KG1 (cell line): ENCODE data around the gene ZNF445.
"Not testable (repeated sequence)": the region's sequence is repeated elsewhere in the genome, so short reads cannot be mapped to it uniquely, and the experiment has no call there.

Experiments used
- DNase-seq: peaks from one replicate; lab custom pipeline; 2025; lab: John Stamatoyannopoulos, UW

ZNF445 gene

DNA sequence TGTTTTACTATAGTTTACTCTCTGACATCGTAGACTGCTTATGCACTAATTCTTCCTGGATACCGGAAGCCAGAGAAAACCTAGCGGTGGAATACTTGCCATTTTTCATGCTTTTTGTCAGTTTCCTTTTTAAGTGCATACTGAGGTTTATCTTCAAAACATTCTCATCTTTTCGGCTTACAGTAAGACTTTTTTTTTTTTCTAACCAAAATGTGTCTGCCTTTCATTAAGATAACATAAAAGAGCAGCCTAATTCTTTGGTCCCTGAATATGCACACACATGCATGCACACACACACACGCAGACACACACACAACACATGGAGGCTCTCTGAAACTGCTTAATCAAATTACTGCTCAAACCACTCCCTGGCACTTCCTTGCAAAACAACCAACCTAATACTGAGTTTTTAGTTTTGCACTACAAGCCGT lies 1.3 kb downstream of the ZNF445 start:
- no peak for DNase-seq

DNA sequence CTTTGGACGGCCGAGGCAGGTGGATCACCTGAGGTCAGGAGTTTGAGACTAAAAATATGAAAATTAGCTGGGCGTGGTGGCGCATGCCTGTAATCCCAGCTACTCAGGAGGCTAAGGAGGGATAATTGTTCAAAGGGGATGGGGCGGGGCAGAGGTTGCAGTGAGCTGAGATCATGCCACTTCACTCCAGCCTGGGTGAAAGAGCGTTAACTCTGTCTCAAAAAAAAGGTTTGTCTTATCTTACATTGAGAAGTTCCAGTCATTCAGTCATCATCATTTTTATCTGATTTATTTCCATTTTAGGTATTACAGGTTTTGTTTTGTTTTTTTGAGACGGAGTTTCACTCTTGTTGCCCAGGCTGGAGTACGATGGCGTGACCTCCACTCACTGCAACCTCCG lies 2.6 kb downstream of the ZNF445 start:
- not testable (repeated sequence) for DNase-seq

- no peak for DNase-seq
Observed at GRCh38 chr3:44470430-44470829, 7.0 kb downstream of the ZNF445 start.

DNA sequence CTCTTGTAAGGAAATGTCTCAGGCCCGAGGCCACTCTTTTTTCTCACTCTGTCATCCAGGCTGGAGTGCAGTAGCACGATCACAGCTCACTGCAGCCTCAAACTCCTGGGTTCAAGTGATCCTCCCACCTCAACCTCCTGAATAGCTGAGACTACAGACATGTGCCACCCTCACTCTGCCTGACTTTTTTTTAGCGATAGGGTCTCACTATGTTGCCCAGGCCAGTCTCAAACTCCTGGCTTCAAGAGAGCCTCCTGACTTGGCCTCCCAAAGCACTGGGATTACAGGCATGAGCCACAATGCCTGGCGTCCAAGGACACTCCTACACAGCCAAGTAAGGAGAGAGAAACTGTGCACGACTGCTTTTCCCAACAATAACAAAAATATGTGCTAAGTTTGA lies 7.6 kb downstream of the ZNF445 start:
- no peak for DNase-seq

- DNase-seq: no peak
Observed at GRCh38 chr3:44468572-44469520, 8.6 kb downstream of the ZNF445 start.

- not testable (repeated sequence) for DNase-seq
Observed at GRCh38 chr3:44468099-44468537, 9.4 kb downstream of the ZNF445 start.

- no peak for DNase-seq
Observed at GRCh38 chr3:44467241-44467640, 10.2 kb downstream of the ZNF445 start.

DNA sequence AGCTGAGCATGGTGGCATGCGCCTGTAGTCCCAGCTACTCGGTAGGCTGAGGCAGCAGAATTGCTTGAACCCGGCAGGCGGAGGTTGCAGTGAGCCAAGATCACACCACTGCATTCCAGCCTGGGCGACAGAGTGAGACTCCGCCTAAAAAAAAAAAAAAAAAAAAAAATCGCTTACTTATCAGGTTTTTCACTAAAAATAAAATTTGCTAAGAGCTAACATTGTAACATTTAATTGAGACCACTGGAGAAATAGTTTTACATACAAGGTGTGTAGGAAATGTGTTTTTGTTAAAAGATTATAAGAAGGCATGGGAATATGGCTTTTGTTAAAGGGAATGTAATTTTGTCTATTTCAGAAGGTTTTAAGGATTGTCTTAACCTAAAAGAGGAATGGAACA lies 12.6 kb downstream of the ZNF445 start:
- DNase-seq: not testable (repeated sequence)

GRCh38 chr3:44464509-44464908 lies 13.0 kb downstream of the ZNF445 start:
- no peak for DNase-seq

GRCh38 chr3:44460050-44460449 lies 17.4 kb downstream of the ZNF445 start:
- DNase-seq: not testable (repeated sequence)

DNA sequence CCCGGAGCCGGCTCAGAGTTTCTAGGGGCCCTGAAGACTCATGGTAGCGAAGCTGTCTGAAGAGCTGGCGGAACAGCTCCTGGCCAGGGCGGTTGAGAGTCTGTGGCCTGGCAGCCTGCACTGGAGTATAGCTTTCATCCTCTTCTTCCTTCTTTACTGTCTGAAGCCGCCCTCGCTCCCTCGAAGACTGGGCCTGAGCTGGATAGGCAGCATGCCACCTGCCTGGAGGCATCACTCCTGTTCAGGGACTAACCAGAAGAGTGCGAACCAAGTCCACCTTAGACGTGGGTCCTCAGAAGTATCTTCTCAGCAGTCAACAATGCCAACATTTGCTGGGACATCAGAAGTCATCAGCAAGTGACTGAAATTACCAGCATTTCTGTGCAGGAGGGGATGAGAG lies 22.2 kb downstream of the ZNF445 start:
- no peak for DNase-seq

- no peak for DNase-seq
Observed at GRCh38 chr3:44454258-44454657, 23.2 kb downstream of the ZNF445 start.

DNA sequence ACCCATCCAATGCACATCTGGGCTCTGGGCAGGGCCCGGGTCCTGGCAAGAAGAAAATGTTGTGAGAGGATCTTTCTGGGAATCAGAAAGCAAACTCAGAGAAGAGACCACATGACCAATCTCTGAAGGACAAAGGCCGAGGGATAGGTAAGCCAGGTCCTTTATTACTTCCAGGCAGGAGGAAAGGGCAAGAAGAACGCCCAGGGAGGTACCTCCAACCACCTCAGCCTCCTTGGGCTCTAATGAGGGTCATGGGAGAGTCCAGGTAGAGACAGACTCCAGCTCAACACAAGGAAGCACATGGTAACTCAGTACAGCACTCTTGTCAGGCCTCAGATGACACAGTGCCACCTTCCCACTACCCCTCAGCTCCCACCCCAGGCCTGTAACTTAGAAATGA lies 26.0 kb downstream of the ZNF445 start:
- no peak for DNase-seq

DNA sequence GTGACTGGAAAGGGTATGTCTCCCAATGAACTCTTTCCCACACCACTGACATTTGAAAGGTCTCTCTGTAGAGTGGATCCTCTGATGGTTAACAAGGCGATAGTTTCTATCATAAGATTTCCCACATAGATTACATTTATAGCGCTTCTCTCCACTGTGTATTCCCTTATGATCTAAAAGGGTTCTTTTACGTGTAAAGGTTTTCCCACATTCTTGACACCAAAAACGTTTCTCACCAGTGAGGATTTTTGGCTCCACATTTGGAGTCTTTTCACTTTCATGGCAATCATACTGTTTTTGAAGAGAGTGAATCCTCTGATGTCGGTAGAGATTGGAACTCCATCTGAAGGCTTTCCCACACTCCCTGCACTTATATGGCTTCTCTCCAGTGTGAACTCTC lies 30.5 kb downstream of the ZNF445 start:
- DNase-seq: no peak

DNA sequence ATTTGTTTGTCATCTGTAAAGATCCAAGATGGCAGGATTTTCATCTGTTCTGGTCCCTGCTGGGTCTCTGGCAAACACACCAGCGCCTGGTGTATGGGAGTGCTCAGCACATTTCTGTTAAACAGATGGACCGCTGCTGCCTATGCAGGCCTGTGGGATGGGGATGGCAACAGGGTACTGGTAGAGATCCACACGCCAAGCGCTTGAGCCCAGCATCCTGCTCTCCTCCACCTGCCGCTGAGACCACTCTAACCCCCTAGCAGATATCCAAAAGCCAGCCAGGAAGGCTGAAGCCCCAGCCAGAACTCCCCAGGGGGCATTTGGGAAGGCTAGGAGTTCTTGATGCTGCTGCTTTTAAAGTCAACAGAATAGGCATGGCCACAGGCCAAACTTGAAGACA lies 31.7 kb downstream of the ZNF445 start:
- DNase-seq: no peak

GRCh38 chr3:44444896-44445691 lies 32.4 kb downstream of the ZNF445 start:
- DNase-seq: no peak

- no peak for DNase-seq
Observed at GRCh38 chr3:44444437-44444836, 33.0 kb downstream of the ZNF445 start.

DNA sequence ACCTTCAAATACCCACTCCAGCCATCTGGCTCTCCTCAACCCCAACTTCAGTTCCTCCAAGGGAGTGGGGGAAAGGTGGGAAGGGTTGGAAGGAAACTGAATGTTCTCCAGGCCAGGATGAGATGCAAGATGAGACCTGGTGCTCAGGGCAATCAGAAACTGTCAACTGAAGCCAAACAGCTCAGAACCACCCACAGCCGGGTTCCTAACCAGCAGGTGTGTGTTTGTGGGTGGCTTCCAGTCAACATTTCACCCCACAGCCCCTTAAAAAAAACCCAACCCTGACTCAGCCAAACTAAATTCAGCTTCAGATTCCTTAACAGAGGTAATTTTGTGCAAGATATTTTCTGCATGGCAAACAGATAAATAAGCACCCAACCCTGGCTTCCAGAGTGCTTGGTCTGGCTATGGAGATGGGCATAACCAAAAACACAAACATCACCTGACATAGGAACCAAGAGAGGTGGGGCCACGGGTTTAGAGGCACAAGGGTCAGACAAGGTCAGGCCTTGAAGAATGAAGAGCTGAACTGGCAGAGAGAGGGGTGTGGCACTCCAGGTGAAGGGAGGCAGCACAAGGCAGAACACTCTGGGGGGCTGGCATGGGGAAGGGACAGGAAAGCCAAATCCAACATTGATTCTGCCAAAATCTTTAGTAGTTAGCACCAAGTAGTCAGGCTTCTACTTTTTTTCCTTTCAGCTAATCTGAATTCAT lies 34.7 kb downstream of the ZNF445 start:
- DNase-seq: no peak

- DNase-seq: peak; percentile 93
Observed at GRCh38 chr3:44439499-44440295, 37.8 kb downstream of the ZNF445 start.

DNA sequence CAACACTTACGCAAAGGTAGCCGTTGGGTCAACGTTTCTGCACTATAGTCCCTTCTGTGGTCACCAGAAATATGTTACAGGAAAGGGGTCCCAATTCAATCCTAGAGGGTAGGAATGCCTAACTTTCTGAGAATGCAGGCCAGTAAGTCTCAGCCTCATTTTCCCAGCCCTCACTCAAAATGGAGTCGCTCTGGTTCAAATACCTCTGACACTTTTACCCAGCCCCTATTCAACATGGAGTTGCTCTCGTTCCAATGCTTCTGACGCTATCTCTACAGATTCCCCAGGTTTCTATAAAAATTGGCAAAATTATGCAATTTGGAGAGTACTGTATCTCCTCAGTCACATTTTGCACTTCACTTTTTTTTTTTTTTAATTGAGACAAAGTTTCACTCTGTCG lies 39.7 kb downstream of the ZNF445 start:
- DNase-seq: no peak

DNA sequence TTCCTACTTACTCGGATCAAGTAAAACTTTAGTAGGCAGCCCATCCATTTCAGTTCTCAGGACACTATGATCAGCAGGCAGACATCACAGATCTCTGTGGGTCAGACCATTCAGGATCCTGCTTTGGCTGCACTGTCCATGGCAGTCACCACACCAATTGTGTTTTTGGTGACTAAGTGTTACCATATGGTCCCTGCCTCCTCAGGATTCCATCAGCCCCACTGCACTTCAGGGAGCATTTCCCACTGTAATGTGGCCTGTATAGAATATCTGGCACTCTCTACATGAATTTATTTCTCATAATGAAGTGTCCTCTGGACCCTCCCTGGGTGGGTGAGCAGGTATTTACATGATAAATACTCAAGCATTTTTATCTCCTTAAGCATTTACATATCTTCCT lies 41.3 kb downstream of the ZNF445 start:
- DNase-seq: no peak
